IPS DF 19.7 (cell line): ENCODE measurements around the gene PTPRE.

Source experiments
- DNase-seq: peaks from one replicate; pipeline ENCODE4 v3.0.0-alpha.2; 2013; ENCODE audit warnings: low read depth, low spot score

PTPRE gene

DNA sequence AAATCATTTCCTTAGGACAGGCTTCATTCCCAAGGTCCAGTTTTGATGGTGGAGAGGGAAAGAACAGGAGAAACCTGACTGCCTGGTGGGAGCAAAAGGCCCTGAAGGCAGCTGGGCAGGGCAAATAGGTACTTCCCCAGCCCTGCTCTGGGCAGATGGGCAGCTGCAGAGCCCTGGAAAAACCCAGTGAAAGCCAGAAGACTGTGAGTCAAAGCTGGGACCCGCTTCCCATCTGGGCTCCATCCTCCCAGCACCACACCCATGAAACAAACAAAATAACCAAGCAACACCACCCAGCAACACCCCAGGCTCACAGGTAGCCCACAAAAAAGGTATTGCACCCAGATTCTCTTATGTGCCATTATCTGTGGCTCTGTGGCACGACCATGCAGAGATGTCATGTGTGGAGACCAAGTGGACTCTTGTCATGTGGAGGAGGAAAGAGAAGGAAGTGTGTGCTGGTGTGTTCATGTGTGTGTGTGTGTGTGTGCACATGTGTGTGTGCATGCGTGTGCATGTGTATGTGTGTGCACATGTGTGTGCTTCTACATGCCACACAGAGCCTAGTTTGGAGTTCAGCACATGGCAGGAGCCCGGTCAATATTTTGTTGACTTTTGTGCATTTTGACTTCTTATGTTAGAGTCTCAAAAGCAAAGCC is 24.0 kb upstream of the PTPRE start:
- no peak for DNase-seq

DNA sequence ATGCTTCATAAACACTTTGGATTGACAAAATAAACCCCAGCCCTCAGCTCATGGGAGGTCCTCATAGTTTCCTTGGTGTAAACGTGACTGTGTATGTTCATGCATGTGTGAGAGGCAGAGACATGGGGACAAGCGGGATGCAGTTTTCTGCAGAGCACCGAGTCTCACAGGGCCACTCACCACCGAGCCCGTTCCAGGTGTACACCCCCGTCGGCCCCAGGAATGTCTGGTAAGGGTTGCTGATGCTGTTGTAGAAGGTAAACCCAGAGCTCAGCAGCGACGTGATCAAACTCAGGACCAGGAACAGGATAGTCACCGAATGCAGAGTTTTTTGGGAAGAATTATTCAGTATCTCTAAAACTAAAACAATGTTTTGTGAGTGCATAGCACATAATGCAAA is 23.4 kb upstream of the PTPRE start:
- no peak for DNase-seq

DNA sequence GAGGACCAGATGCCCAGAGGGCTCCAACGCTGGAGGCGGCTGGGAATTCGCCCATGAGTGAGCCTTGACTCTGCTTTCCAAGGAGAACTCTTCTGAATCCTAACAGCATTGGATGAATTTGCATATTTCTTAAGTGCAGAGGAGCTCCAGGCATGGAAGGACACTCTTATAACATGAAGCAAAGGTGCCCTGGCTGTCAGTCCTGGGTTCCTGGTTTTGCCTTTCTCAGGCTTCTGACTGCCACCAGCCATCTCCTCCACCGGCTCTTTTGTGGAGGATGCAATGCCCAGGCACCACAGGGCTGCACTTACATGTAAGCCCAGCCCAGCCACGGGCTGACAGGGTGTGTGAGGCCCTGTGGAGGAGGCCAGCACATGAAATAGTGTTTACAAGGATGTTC is 22.4 kb upstream of the PTPRE start:
- DNase-seq = no peak

DNA sequence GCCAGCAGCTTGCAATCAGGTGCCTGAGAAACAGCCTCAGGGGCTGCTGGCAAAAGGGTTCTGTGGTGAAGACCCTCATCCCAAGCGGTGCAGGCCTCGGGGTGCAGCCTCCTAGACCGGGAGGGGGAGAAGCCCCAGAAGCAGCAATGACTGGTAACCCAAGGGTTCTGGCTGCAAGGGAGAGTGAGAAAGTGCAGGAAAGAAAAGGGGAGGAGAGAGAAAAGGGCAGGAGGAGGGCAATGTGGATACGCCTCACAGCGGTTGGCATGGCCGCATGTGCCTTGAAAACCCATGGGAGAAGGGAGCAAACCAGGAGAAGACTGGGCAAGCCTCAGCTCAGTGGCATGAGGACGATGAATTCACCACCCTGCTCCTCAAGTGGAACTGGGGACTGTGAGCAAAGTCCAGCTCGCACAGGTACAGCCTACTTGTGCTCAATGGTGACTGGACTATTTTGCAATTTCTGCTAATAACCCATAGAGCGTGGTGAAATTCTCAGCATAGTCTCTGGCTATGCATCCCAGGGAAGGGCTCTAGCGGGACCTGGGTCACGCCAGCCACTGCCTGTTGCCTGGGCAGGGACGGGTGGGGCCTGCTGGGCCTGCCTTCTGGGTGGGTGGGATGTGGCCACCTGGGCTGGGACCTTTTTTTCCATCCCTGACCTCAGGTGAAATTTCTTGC is 20.4 kb upstream of the PTPRE start:
- no peak for DNase-seq

DNA sequence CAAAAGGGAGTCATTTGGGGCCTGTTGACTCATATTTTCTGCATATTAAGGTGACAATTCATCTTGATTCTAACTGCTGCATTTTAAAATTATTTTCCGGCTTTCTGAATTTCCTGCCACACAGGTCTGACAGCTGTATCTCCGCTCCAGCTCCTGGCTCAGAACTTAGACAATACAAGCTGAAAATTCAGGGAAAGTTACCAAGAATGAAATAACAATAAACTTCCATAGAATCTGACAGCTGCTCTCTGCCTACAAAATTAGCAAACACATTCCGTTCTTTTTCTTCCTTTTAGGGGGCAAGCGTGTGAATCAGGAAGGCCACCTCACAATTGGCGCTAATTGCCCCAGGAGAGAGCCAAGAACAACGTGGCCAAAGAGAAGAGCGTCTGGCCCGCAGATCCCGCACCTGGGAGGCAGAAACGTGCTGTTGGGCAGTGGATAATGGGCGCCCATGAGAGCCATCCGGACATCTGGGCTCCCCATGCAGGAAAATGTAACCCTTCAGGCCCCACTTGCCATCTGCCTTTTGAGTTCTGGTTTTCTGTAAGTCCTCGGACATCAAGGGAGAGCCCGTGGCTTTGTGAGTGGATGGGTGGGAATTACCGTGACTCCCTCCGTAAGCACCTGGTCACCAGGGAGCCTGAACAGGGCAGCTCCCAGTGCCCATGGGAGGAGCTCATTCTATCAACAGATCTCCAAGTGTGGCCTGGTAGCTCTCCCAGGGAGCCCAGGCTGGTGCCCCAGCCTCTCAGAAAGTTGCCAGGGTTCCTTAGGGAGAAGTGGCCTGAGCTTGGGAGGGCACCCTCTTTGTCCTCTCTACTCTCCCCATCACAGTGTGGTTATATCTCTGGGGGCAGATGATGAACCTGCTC is 19.1 kb upstream of the PTPRE start:
- DNase-seq = no peak

DNA sequence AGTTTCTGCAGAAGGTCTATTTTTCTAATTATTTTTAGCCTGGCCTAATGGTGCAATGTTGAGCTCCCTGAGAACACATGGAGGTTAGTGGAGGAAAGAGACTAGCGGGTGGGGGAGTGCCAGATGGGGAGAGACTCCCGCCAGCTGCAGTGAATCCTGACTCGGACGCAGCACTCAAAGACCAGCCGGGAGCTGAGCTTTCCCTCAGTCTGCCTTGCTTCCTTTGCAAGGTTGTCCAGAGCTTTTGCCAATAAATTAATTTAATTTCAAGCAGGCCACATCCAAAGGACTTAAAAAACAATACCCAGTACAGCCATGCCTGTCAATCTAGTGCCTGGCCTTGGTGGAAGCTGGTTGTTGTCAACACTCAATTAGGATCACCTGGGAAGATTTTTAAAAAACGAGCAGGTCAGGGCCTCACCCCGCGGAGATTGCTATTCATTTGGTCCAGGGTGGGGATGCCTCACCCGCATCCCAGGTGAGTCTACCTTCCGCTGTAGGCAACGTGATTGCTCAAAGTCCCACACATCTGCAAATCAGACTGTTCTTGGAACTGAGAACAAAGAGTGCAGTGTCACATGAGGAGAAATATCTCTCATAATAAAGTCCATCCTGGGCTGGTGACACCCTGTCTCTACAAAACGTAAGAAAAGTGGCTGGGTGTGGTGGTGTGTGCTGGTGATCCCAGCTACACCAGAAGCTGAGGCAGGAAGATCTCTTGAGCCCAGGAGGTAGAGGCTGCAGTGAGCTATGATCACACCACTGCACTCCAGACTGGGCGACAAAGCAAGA is 18.2 kb upstream of the PTPRE start:
- DNase-seq = no peak

DNA sequence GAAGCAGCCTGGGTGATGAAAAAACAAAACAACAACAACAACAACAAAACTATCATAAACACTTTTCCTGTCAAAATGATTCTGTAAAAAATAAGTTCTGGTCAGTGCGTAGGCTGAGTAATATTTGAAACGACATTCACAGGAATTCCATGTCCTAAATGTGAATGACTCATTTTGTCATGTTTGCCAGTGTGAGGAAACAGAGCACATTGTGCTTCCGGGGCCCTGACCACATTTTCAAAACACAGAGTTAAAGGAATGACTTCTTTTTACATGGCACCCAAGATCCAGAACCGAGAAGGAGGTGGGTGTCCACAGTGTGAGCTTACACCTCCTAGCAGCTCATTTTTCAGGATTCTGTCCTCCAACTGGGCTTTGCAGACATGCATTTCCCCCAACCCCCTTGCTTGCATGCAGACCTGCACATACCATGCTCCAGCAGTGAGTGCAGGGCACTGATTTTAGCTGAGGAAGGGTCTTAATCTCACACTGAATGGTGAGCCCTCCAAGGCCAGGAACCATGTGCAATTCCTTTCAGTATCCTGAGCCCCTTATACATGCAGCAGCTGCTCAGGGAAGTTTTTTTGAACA is 17.2 kb upstream of the PTPRE start:
- DNase-seq = no peak

DNA sequence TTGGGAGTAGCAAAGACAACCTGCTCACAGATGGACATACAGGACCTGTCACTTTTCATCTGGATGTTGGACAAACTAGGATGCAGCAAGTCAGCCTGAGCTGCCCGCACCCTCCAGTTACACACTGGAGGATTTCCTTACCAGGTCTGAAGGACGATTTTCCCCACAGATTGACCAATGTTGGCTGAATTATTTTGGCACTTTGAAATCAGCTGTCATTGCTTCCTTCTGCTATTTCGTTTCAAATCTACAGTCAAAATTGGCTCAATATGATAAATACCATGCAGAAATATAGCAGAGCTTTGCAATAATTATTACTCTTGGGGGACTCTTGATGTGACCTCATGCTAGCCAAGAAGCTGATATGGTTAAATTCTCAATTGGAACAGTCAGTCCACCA is 16.7 kb upstream of the PTPRE start:
- DNase-seq = no peak

DNA sequence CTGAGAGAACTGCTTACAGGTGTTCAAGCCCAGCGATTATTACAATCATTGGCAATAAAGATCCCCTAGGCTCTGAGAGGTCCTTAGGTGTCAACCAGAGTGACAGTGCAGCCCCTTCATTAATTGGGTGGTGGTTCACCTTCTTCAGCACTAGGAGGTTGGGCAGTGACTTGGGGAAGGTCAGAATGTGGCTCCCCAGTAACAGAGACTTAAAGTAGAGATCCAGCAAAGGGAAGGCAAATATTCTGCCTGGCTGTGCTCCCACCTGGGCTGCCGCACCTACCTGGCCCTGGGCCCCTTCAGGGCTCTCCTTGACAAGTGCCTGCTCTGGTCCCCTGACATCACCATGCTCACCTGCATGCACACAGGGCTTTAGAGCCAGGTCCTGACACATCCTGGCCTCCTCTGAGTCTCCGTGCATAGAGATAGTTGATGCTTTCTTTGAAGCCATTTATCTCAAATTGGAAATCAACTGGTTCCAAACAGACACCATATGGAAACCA is 16.0 kb upstream of the PTPRE start:
- DNase-seq = no peak

DNA sequence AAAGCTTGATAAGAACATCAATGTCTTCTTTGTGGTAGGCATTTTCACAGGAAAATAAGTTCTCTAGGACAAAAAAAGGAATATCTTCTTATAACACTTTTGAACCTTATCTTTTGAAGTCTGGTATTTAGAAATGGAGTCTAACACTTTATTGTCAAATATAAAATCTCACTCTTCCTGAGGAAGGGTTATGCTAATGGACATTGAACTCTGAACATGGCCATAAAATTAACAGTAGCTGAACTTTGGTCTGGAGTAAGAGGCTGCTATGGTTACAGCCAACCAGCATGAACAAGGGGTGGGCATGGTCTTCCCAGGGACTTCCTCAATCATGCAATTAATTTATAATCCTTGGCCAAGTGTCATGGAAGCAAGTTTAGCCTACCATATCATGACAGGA is 14.2 kb upstream of the PTPRE start, which contains the start of gene CLRN3:
CLRN3 (minus strand) TSS at position 199 of the 400 bp plus-strand sequence; CDS start at position 42, 157 bp downstream.
- DNase-seq = no peak

DNA sequence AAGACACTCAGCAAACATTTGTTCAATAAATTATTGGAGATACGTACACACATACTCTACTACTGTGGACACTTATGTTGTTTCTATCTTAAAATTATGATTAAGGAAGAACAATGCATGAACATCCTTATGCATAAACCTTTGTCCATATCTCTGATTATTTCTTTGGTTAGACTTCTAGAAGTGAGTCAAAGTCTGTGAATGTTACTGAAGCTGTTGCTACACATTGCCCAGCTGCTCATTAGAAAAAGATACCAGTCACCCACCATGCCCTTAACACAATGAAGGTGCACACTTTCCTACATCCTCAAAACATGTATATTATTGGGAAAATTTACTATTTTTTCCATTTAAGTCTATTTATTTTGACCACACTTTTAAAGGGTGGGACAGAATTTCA is 12.8 kb upstream of the PTPRE start:
- DNase-seq = no peak

DNA sequence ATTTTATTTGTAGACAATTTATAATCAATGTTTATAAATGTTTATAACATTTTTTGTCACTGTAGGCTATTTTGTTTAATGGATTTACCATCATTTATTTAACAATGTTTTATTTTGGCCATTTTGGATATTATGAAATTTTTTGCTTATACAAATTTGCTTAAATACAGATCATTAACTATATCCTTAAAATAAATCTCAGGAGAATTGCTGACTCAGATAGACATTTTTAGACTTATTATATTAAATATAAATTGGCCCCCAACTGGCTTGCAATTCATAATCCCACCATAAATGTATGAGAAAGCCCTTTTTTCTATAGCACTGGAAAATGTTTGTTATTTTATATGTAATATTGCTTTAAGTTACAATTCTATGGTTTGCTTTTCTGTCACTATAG is 10.3 kb upstream of the PTPRE start:
- DNase-seq = no peak

DNA sequence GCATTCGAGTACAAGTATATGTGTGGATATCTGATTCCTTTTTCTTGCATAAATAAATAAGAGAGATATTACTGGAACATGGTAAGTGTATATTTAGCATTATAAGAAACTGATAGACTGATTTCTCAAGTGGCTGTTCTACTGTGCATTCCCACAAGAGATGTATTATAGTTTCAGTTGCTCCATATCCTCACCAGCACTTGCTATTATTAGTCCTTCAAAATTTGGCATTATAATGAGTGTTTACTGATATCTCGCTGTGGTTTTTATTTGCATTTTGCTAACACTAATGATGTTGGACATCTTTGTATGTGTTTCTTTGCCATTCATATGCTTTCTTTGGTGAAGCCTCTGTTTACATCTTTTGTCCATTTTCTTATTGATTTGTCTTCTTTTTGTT is 9.7 kb upstream of the PTPRE start:
- DNase-seq = no peak

DNA sequence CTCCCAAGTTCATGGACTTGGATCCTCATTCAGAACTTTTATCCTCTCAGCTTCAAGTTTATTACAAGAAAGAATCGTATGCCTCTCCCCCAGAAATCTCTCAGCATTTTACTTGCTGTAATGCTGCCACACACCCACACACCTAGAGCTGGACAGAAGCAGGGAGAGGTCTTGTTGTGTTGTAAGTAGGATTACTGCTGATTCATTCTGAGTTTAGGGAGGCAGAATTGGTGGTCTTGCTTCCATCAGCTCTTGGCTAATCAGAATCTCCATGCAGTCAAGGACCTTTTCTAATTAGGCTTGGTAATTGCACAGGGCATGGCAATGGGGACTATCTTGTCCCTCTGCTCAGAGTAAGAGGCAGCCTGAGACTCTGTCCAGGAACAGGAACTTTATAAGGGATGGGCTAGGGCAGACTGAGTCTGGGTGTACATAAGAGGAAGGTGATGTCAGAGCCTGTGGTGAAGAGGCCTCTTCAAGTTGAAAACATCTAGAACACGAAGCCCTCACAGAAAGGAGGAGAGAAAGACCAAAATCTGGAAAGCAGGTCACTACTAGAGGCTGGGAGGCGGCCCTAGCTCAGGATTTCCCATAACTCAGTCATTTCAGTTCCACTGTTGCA is 7.0 kb upstream of the PTPRE start:
- DNase-seq = no peak

DNA sequence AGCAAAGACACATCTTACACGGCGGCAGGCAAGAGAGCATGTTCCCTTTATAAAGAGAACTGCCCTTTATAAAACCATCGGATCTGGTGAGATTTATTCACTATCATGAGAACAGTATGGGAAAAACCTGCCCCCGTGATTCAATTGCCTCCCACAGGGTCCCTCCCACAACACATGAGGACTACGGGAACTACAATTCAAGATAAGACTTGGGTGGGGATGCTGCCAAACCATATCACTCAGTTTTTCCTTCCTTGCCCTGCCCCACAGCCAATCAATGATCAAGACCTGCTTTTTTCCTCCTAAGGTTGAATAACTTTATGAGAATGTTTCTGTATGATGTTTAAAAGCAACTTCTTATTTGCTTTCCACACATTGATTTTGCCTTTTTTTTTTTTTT is 3.1 kb upstream of the PTPRE start:
- DNase-seq = no peak

DNA sequence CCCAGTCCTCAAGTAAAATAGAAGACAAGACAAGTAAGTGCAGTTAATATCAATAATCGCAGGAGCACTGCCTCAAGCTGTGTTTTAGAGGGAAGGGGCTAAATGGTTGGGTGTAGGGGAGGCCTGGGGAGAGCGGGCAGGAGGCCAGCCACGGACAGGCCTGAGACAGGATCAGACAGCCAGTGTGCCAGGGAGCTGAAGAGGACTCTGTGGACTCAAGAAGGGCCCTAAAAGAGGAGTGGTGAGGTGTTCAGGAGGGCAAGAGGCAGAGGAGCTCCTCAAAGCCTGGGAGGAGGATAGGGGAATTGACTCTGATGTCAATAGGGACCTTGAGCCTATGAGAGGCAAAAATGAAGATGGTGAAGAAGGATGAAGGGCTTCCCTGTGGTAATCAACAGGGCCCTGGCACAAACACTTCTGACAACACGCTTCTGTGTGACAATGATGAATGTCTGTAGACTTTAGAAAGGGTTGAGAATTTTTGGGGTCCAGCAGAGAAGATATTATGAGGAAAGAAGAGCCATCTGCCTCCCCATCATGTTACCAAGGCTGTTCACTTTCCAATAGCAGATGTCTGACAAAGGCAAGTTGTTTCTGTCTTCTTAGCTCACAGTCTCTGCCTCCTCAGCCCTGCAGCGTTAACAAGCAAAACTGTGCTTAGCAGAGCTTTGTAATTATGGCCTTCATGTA is 2.4 kb upstream of the PTPRE start:
- DNase-seq = no peak

DNA sequence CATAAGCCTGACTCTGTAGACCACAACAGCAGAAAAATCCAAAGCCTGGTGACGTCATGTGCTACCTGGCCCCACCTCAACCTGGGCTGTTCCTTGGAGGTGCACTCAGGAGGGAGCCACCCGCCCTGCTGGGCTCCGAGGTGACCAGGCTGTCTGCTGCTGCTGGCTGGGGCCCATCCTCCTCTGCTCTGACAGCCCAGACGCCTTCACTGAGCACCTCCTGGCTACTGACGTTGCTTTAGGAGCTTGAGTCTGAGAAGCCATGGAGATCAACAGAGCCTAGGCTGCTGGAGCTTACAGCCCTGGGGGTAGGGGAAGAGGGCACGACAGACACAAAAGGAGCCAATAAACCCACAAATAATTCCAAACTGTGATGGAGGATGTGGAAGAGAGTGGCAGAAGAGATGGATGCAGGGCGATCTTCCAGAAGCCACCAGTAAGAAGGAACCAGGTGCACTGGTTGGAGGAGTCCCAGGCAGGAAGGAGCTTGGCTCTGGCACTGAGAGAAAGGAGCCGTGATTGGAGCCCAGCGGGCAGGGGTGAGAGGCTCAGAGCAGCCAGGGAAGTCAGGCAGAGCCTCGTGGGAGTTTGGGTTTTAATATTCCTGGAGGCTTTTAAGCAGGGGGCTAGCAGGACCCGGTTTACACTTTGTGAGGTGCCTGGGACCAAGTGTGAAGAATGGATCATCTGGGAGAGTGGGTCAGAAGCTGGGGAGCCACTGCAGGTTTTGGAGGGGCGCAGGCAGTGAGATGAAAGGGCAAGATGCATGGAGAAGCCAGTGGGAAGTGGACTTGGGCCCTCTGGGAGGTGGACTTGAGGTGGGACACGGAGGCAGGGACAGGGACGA is 1.7 kb upstream of the PTPRE start:
- DNase-seq = no peak

DNA sequence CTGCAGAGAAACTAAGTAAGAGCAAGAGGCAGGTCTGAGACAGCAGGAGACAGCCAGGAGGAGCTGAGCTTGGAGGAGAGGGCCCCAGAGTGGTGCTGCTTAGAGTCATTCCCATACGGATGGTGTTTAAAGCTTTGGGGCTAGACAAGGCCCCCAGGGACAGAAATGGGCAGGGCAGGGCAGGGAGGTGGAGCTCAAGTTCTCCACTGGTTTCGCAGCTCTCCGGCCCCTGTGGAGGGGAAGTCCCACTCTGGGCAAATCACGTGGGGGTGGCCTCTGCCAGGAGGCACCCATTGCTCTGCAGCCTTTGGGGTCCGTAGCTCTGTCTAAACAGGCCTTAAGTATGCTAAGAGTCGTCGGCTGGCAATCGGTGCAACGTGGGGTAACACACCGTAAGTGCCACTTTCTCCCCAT is 1.0 kb upstream of the PTPRE start:
- DNase-seq = no peak

DNA sequence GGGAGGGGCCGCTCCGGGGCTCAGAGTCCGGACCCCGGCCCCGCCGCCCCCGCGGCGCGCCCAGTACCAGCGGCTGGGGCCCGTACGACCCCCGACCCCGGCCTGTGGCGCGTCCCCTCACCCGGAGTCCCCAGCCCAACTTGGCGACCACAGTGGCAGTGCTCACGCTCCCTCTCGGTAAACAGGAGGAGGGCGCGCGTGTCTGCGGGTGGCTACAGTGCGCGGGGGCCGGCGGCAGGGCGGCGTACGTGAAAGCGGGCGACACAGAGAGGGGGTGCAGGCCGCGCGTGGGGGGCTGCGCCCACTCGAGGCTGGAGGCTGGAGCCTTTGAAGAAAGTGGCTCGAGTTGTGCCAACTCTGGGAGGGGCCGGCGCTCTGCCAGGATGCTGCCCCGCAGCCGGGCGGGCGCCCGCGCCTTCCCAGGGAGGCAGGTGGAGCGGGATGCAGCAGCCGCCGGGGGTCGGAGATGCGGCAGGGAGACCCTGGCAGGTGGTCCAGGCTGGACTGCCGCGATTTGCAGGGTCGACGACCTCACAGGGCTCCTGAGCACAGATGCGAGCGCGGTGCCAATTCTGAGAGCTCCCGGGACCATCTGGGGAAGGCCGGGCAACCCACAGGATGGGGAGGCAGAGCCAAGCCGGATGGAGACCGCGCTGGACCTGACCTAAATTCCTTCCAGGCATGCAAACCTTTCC is 655 bp downstream of the PTPRE start:
- DNase-seq = no peak
